ENCODE data around the gene LHFPL2. TPM values are rescaled to one million over a fixed set of nuclear protein-coding genes. Genes with fewer than 3 reads are reported as not detected.

Gene LHFPL2
- polyA plus RNA-seq, 1 of the 3 experiments (the other 2 are of a cell fraction) = 10.4 TPM

- H2AFZ ChIP-seq (ENCODE audit: low read depth) = no peak overlapping the region
- ChIA-PET POLR2A (no interaction called here), CTCF (interaction anchor here (1.0 to 2.1 kb wide), 5 partner anchors 10 to 478 kb away, joined by 3 to 6 read pairs (median 3); no protein-coding TSS in a partner anchor)
- TF ChIP-seq FOXJ3 (CRISPR knock-in tag; IDR thresholded peaks at IDR 0.05) = no peak
- TF ChIP-seq JUND (IDR thresholded peaks at IDR 0.05) = no peak
- TF ChIP-seq RFX5 (IDR thresholded peaks at IDR 0.05; ENCODE audit: low read length) = no peak
- no peaks in the 10 kb centered on the region for H3K9me2 ChIP-seq
- H3K9ac ChIP-seq = no peak overlapping the region
- peaks cover 23% of the 10 kb centered on the region in 2 experiments; a peak in 3 of 4 replicates for H3K4me1 ChIP-seq (ENCODE audit: control insufficient read depth in 1 of 2, insufficient read depth in 2 of 2, low read depth in 1 of 2, low read length in 1 of 2)
- no peak overlapping the region for H3K4me3 ChIP-seq (ENCODE audit: low read depth in 2 of 2, low read length in 1 of 2)
- H3K27me3 ChIP-seq (ENCODE audit: insufficient read depth) = no peaks in the 10 kb centered on the region
- no peak for DNase-seq
- H3K4me2 ChIP-seq = no peak overlapping the region
- H3F3A ChIP-seq (replicated peaks; ENCODE audit: insufficient read depth) = peaks cover 3% of the 10 kb centered on the region
- H3K79me2 ChIP-seq (ENCODE audit: insufficient read depth) = peaks cover 100% of the 10 kb centered on the region
- H3K36me3 ChIP-seq (replicated peaks in 1 of 2; ENCODE audit: control insufficient read depth in 1 of 2, insufficient read depth in 2 of 2, low read length in 1 of 2) = peaks cover 1 to 8% of the 10 kb centered on the region in 2 experiments
- WGBS (ENCODE audit: low lambda C conversion rate) = 86% methylated on average over 4 of the region's 4 CpGs
- no peaks in the 10 kb centered on the region for H4K20me1 ChIP-seq (ENCODE audit: insufficient read depth)
- no peaks in the 10 kb centered on the region for H3K9me3 ChIP-seq
- no peak overlapping the region for H3K27ac ChIP-seq (ENCODE audit: low read depth in 2 of 2, low read length in 1 of 2)
Observed at GRCh38 chr5:78543292-78543691, 105.3 kb downstream of the LHFPL2 start.

GRCh38 chr5:78542321-78542840, 106.2 kb downstream of the LHFPL2 start:
- Histone ChIP-seq H3K36me3 (replicated peaks in 1 of 2; ENCODE audit: control insufficient read depth in 1 of 2, insufficient read depth in 2 of 2, low read length in 1 of 2) (peaks cover 0 to 8% of the 10 kb centered on the region in 2 experiments), H3K4me2 (peak overlapping the region; percentile 55; the same call in 1 of the 2 replicates), H4K20me1 (ENCODE audit: insufficient read depth) (no peaks in the 10 kb centered on the region), H3K4me1 (ENCODE audit: control insufficient read depth in 1 of 2, insufficient read depth in 2 of 2, low read depth in 1 of 2, low read length in 1 of 2) (peaks cover 15 to 18% of the 10 kb centered on the region in 2 experiments; a peak in 3 of 4 replicates), H2AFZ (ENCODE audit: low read depth) (no peak overlapping the region), H3K79me2 (ENCODE audit: insufficient read depth) (peaks cover 100% of the 10 kb centered on the region), H3F3A (replicated peaks; ENCODE audit: insufficient read depth) (peaks cover 3% of the 10 kb centered on the region), H3K27me3 (ENCODE audit: insufficient read depth) (no peaks in the 10 kb centered on the region), H3K9ac (no peak overlapping the region), H3K9me2 (no peaks in the 10 kb centered on the region), H3K4me3 (ENCODE audit: low read depth in 2 of 2, low read length in 1 of 2) (no peak overlapping the region), H3K9me3 (no peaks in the 10 kb centered on the region), H3K27ac (ENCODE audit: low read depth in 2 of 2, low read length in 1 of 2) (peak overlapping the region in 1 of 2 experiments; percentile 74; a peak in 1 of 4 replicates)
- no peak for TF ChIP-seq EZH2phosphoT487 (IDR thresholded peaks at IDR 0.05; ENCODE audit: borderline replicate concordance, low read depth)
- no peak for TF ChIP-seq FOXJ3 (CRISPR knock-in tag; IDR thresholded peaks at IDR 0.05)
- no peak for TF ChIP-seq NFIC (IDR thresholded peaks at IDR 0.05; ENCODE audit: borderline replicate concordance)
- no peak for TF ChIP-seq GABPA (IDR thresholded peaks at IDR 0.05; ENCODE audit: low read depth)
- no peak for TF ChIP-seq TAF1 (IDR thresholded peaks at IDR 0.05; ENCODE audit: borderline replicate concordance, low read depth, low read length)
- no peak for DNase-seq
- 95% methylated on average over 6 of the region's 6 CpGs for WGBS (ENCODE audit: low lambda C conversion rate)
- POLR2A ChIA-PET = no interaction called here
- CTCF ChIA-PET = interaction anchor here (0.7 to 1.5 kb wide), 6 partner anchors 9 to 422 kb away, joined by 3 to 6 read pairs (median 3); partner anchors contain the start of gene LHFPL2

- H3K4me3 ChIP-seq (ENCODE audit: low read depth in 2 of 2, low read length in 1 of 2) = no peak overlapping the region
- H3K4me2 ChIP-seq = peak overlapping the region; percentile 55
- H4K20me1 ChIP-seq (ENCODE audit: insufficient read depth) = no peaks in the 10 kb centered on the region
- peaks cover 3% of the 10 kb centered on the region for H3F3A ChIP-seq (replicated peaks; ENCODE audit: insufficient read depth)
- POLR2A ChIA-PET = no interaction called here
- peaks cover 10 to 17% of the 10 kb centered on the region in 2 experiments; a peak in 3 of 4 replicates for H3K4me1 ChIP-seq (ENCODE audit: control insufficient read depth in 1 of 2, insufficient read depth in 2 of 2, low read depth in 1 of 2, low read length in 1 of 2)
- peaks cover 100% of the 10 kb centered on the region for H3K79me2 ChIP-seq (ENCODE audit: insufficient read depth)
- no peaks in the 10 kb centered on the region for H3K9me2 ChIP-seq
- 82% methylated on average over 10 of the region's 10 CpGs for WGBS (ENCODE audit: low lambda C conversion rate)
- CTCF ChIA-PET = interaction anchor here (1.0 to 1.5 kb wide), 6 partner anchors 10 to 379 kb away, joined by 3 to 4 read pairs (median 3); partner anchors contain the start of gene LHFPL2
- no peak overlapping the region for H2AFZ ChIP-seq (ENCODE audit: low read depth)
- peak overlapping the region; percentile 43; the same call in 1 of the 2 replicates for H3K9ac ChIP-seq
- no peaks in the 10 kb centered on the region for H3K9me3 ChIP-seq
- DNase-seq = no peak
- peaks cover 0 to 5% of the 10 kb centered on the region in 2 experiments for H3K36me3 ChIP-seq (replicated peaks in 1 of 2; ENCODE audit: control insufficient read depth in 1 of 2, insufficient read depth in 2 of 2, low read length in 1 of 2)
- no peak for TF ChIP-seq POLR2AphosphoS5 (IDR thresholded peaks at IDR 0.05; ENCODE audit: low read depth, low read length)
- TF ChIP-seq PBX3 (IDR thresholded peaks at IDR 0.05) = peak; percentile 70
- peak overlapping the region in 1 of 2 experiments; percentile 74; a peak in 3 of 4 replicates for H3K27ac ChIP-seq (ENCODE audit: low read depth in 2 of 2, low read length in 1 of 2)
- H3K27me3 ChIP-seq (ENCODE audit: insufficient read depth) = no peaks in the 10 kb centered on the region
Observed at GRCh38 chr5:78541086-78541654, 107.4 kb downstream of the LHFPL2 start.
